Activated naive CD4-positive, alpha-beta T cell treated with anti-CD3 and anti-CD28 coated beads, Interleukin-2, amount 10 ng/mL, durations not matched to agents 7 days and 5 days (primary cell): ENCODE data around the gene MMP27.

Experiments used
- CTCF ChIA-PET: fragments of 350-600 bp; sonication (Branson Sonifier 250); formaldehyde crosslinking; loops from one replicate; lab custom pipeline; 2021; ENCODE audit warnings: antibody characterized with exemption; lab: Charles Lee
- DNase-seq: peaks from one replicate; pipeline ENCODE4 v3.0.0-alpha.2; 2020
- H3K27ac Mint-ChIP-seq: one replicate; pipeline ENCODE4 v1.8.0; 2021; ENCODE audit warnings: mild to moderate bottlenecking, moderate library complexity, mixed read lengths
- H3K27me3 Mint-ChIP-seq: one replicate; pipeline ENCODE4 v1.8.0; 2021; ENCODE audit warnings: mild to moderate bottlenecking, mixed read lengths
- H3K36me3 Mint-ChIP-seq: one replicate; pipeline ENCODE4 v1.8.0; 2021; ENCODE audit warnings: mixed read lengths
- H3K4me1 Mint-ChIP-seq: one replicate; pipeline ENCODE4 v1.8.0; 2021; ENCODE audit warnings: mixed read lengths
- H3K4me3 Mint-ChIP-seq: one replicate; pipeline ENCODE4 v1.8.0; 2021; ENCODE audit warnings: mild to moderate bottlenecking, moderate library complexity, mixed read lengths
- H3K9me3 Mint-ChIP-seq: one replicate; pipeline ENCODE4 v1.8.0; 2021; ENCODE audit warnings: mixed read lengths

Gene MMP27

GRCh38 chr11:102676084-102676483 is 29.5 kb downstream of the MMP27 start:
- Mint-ChIP-seq H3K9me3 (no peaks in the 10 kb centered on the region), H3K36me3 (no peaks in the 10 kb centered on the region), H3K27me3 (peaks cover 12% of the 10 kb centered on the region), H3K27ac (no peak overlapping the region), H3K4me3 (no peak overlapping the region), H3K4me1 (no peaks in the 10 kb centered on the region)
- CTCF ChIA-PET = interaction anchor here (4.3 kb wide), 1 partner anchor 10 kb away, joined by 25 read pairs; no protein-coding TSS in a partner anchor
- DNase-seq = no peak

DNA sequence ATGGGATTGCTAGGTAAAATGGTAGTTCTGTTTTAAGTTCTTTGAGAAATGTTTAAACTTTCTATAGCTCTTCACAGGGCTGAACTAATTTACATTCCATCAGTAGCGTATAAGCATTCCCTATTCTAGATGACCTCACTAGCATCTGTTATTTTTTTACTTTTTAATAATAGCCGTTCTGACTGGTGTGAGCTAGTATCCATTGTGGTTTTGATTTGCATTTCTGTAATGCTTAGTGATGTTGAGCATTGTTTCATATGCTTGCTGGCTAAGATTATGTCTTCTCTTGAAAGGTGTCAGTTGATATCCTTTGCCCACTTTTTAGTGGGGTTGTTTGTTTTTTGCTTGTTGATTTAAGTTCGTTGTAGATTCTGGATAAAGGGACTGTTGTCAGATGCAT is 35.9 kb downstream of the MMP27 start:
- no peaks in the 10 kb centered on the region for H3K4me1 Mint-ChIP-seq
- H3K9me3 Mint-ChIP-seq = no peaks in the 10 kb centered on the region
- no peak for DNase-seq
- H3K27me3 Mint-ChIP-seq = peaks cover 4% of the 10 kb centered on the region
- H3K36me3 Mint-ChIP-seq = no peaks in the 10 kb centered on the region
- no peak overlapping the region for H3K4me3 Mint-ChIP-seq
- CTCF ChIA-PET = interaction anchor here (0.6 kb wide), 1 partner anchor 328 kb away, joined by 3 read pairs; no protein-coding TSS in a partner anchor
- no peak overlapping the region for H3K27ac Mint-ChIP-seq

DNA sequence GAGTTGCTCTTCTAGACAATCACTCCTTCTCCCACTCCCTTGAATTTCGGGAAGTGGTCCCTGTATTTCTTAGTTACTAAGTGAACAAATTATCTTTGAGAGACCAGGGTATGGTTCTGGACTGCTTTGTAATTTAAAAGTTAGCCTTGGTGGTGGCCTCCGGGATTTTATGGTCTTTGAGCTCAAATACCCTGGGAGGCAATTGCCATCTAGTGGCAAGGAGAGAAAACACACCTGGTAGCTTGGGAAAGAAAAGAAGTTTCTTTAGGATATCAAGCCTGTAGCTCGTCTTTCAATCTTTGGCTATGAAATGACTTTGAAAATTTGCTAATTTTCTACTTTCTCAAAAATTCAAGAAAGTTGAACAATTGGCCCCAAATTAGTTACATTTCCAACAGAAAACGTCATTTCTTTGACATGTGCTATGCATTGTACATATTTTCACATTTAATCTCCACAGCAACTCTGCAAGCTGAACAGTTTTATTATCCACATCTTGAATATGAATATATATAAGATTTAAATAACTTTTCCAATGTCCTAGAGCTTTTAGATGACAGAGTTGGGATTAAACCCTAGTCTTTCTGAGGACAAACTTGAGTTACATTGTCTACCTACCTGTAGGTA is 39.1 kb downstream of the MMP27 start:
- no peaks in the 10 kb centered on the region for H3K4me1 Mint-ChIP-seq
- H3K9me3 Mint-ChIP-seq = no peaks in the 10 kb centered on the region
- peak; percentile 33 for DNase-seq
- CTCF ChIA-PET = interaction anchor here (0.6 to 3.7 kb wide), 38 partner anchors 8 to 805 kb away, joined by 3 to 44 read pairs (median 3); partner anchors contain the start of gene MMP20
- H3K36me3 Mint-ChIP-seq = no peaks in the 10 kb centered on the region
- peaks cover 4% of the 10 kb centered on the region for H3K27me3 Mint-ChIP-seq
- H3K4me3 Mint-ChIP-seq = no peak overlapping the region
- H3K27ac Mint-ChIP-seq = no peak overlapping the region

DNA sequence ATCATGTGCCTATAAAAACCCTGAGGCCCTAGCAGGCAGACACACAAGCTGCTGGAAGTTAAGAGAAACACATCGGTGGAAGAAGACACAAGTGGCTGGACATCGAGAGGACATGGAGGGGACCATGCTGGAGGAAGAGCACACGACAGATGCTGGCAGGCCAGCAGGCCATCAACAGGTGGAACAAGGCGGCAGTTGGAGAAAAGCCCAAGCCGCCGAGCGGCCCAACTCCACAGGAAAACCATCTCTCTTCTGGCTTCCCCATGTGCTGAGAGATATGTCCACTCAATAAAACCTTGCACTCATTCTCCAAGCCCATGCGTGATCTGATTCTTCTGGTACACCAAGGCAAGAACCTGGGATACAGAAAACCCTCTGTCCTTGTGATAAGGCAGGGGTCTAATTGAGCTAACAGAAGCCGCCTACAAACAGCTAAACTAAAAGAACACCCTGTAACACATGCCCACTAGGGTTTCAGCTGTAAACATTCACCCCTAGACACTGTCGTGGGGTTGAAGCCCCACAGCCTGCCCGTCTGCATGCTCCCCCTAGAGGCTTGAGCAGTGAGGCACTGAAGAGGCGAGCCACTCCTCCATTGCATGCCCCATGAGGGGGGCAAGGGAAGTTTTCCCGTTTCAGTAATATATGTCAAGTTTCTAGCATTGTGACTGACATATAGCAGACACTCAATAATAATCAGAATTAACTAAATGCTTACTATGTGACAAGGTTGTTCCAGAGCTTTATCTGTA is 41.4 kb downstream of the MMP27 start:
- Mint-ChIP-seq H3K4me3 (no peak overlapping the region), H3K4me1 (no peaks in the 10 kb centered on the region), H3K36me3 (no peaks in the 10 kb centered on the region), H3K27ac (no peak overlapping the region), H3K27me3 (no peaks in the 10 kb centered on the region), H3K9me3 (no peaks in the 10 kb centered on the region)
- DNase-seq = peak; percentile 32
- CTCF ChIA-PET = interaction anchor here (0.9 to 3.7 kb wide), 5 partner anchors 13 to 322 kb away, joined by 3 to 44 read pairs (median 4); no protein-coding TSS in a partner anchor

- Mint-ChIP-seq H3K9me3 (no peaks in the 10 kb centered on the region), H3K36me3 (no peaks in the 10 kb centered on the region), H3K27me3 (no peaks in the 10 kb centered on the region), H3K4me1 (no peaks in the 10 kb centered on the region), H3K27ac (no peak overlapping the region), H3K4me3 (no peak overlapping the region)
- DNase-seq = no peak
- CTCF ChIA-PET = no interaction called here
Measured at GRCh38 chr11:102662607-102663006, 43.0 kb downstream of the MMP27 start.

DNA sequence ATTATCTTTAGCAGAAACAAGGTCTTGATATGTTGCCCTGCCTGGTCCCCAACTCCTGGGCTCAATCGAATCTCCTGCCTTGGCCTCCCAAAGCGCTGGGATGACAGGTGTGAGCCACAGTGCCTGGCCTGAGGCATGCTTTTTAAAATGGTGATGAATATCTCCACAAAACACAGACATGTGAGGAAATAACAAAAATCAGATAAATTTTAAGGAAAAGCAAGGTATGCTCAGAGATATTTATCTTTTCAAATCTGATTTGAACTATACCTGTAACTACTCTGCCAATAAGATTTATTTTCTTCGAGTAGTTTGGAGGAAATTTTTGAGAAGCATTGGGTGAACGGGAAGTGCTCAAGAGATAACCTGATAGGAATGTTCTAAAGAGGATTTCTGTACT is 44.5 kb downstream of the MMP27 start:
- Mint-ChIP-seq H3K36me3 (no peaks in the 10 kb centered on the region), H3K4me1 (no peaks in the 10 kb centered on the region), H3K27me3 (peaks cover 5% of the 10 kb centered on the region), H3K9me3 (no peaks in the 10 kb centered on the region), H3K4me3 (no peak overlapping the region), H3K27ac (no peak overlapping the region)
- DNase-seq = no peak
- CTCF ChIA-PET = no interaction called here

DNA sequence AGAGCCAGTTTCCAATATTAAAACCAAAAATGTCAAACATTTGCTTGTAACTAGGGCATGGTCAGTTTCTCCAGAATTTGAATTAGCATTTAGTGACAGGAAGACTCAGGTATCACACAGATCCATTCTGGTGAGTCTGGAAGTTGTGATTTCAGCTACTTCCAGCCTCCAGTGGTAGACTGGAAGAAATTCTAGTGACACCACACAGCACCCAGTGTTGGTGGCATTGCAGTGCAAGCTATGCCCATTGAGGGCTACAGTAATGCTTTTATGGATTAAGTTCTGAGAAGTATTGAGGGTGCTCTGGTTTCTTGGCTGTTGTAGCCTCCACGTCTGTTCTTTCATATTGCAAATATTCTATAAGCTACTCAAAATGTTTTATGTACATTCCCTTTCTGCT is 49.0 kb downstream of the MMP27 start:
- CTCF ChIA-PET = interaction anchor here (0.6 kb wide), 1 partner anchor 325 kb away, joined by 3 read pairs; no protein-coding TSS in a partner anchor
- DNase-seq = no peak
- Mint-ChIP-seq H3K36me3 (no peaks in the 10 kb centered on the region), H3K4me3 (no peak overlapping the region), H3K27ac (no peak overlapping the region), H3K27me3 (peaks cover 13% of the 10 kb centered on the region), H3K4me1 (no peaks in the 10 kb centered on the region), H3K9me3 (peaks cover 5% of the 10 kb centered on the region)

DNA sequence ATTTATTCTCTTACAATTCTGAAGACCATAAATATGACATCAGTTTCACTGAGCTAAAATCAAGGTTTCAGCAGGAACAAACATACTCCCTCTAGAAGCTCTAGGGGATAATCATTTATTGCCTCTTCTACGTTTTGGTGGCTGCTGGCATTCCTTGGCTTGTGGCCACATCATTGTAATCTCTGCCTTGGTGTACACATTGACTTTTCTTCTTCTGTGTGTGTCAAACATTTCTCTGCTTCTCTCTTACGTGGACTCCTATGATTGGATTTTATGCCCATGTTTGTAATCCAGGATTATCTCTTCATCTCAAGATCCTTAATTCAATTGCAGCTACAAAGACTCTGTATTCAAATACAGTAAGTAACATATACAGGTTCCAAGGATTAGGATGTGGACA is 50.0 kb downstream of the MMP27 start:
- no peak overlapping the region for H3K4me3 Mint-ChIP-seq
- H3K27me3 Mint-ChIP-seq = peaks cover 13% of the 10 kb centered on the region
- H3K36me3 Mint-ChIP-seq = no peaks in the 10 kb centered on the region
- CTCF ChIA-PET = interaction anchor here (3.4 kb wide), 1 partner anchor 11 kb away, joined by 16 read pairs; no protein-coding TSS in a partner anchor
- DNase-seq = no peak
- no peaks in the 10 kb centered on the region for H3K4me1 Mint-ChIP-seq
- peaks cover 5% of the 10 kb centered on the region for H3K9me3 Mint-ChIP-seq
- no peak overlapping the region for H3K27ac Mint-ChIP-seq

DNA sequence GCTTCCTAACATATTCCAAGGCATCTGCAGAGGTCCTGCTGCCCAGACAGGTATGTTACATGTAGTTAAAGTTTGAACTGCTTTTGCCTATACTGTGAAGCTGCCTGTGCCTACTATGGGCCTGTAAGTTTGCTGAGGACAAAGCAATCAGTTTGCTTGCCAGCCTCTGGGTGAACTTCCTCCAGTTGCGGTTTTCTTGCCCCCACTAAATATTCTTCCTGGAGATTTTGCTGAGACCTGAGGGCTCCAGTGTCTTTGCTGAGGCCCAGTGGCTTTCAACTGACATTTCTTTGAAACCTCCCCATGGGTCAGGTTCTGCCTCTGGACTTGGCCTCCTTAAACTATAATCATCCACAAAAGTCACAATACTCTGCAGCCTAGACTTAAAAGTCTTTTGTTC is 50.8 kb downstream of the MMP27 start:
- Mint-ChIP-seq H3K36me3 (no peaks in the 10 kb centered on the region), H3K9me3 (peaks cover 5% of the 10 kb centered on the region), H3K27me3 (peaks cover 13% of the 10 kb centered on the region), H3K4me1 (no peaks in the 10 kb centered on the region), H3K4me3 (no peak overlapping the region), H3K27ac (no peak overlapping the region)
- CTCF ChIA-PET = interaction anchor here (3.4 kb wide), 1 partner anchor 12 kb away, joined by 16 read pairs; no protein-coding TSS in a partner anchor
- DNase-seq = no peak

DNA sequence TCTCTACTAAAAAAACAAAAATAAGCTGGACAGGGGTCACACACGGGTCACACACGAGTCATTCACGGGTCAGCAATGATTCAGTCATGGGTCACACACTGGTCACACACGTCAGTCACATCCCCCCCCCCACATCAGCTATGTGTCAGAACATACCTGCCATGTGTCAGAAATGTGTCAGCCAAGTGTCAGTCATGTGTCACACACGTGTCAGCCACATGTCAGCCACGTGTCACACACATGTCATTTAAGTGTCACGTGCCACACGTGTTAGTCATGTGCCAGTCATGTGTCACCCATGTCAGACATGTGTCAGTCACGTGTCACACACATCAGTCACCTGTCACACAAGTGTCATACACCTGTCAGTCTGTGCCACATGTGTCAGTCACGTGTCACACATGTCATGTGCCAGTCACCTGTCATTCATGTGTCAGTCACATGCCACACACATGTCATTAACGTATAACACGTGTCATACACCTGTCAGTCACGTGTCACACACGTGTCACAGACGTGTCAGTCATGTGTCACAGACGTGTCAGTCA is 51.8 kb downstream of the MMP27 start:
- CTCF ChIA-PET = interaction anchor here (1.1 to 3.4 kb wide), 2 partner anchors 13 to 41 kb away, joined by 3 to 16 read pairs; no protein-coding TSS in a partner anchor
- no peaks in the 10 kb centered on the region for H3K36me3 Mint-ChIP-seq
- peaks cover 5% of the 10 kb centered on the region for H3K9me3 Mint-ChIP-seq
- H3K4me1 Mint-ChIP-seq = no peaks in the 10 kb centered on the region
- DNase-seq = no peak
- H3K27ac Mint-ChIP-seq = no peak overlapping the region
- peaks cover 13% of the 10 kb centered on the region for H3K27me3 Mint-ChIP-seq
- no peak overlapping the region for H3K4me3 Mint-ChIP-seq

DNA sequence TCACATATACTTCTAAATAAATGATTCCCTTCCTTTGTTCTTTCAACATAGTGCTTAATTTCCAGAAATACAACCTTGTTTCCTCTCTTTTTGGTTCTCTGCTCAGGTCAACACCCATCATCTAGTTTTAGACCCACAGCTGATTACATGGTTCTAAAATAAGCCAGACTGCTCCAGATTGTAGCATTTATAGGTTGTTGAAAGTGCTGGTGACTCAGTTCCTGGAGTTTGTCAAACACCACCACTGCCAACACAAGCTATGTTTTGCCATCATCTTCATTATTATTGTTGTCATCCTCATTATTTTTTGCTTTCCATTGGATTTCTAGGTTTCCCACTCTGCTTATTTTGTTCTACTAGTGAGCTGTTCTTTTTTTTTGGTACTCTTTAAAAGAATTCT is 58.1 kb downstream of the MMP27 start:
- no peak for DNase-seq
- no peaks in the 10 kb centered on the region for H3K9me3 Mint-ChIP-seq
- no peak overlapping the region for H3K4me3 Mint-ChIP-seq
- CTCF ChIA-PET = no interaction called here
- no peak overlapping the region for H3K27ac Mint-ChIP-seq
- H3K4me1 Mint-ChIP-seq = no peaks in the 10 kb centered on the region
- no peaks in the 10 kb centered on the region for H3K36me3 Mint-ChIP-seq
- H3K27me3 Mint-ChIP-seq = peaks cover 3% of the 10 kb centered on the region

DNA sequence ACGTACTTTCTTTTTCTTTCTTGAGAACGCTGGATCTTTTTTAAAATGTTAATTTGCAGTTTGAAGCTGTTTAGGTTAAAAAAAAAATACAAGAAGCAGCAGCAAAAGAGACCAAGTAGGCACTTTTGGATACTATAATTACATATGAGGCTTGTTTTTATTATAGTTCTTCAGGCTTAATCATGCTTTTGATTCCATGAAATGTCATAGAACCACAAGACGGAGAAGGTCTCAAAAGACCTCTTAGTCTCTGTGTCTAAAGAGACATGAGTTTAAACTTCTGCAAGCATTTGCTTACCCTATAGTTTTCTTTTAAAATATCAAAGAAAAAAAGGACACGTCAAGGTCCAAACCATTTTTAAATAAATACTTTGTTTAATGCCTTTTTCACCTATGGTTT is 61.6 kb downstream of the MMP27 start:
- no peaks in the 10 kb centered on the region for H3K9me3 Mint-ChIP-seq
- no peaks in the 10 kb centered on the region for H3K4me1 Mint-ChIP-seq
- no peak overlapping the region for H3K4me3 Mint-ChIP-seq
- H3K36me3 Mint-ChIP-seq = no peaks in the 10 kb centered on the region
- H3K27ac Mint-ChIP-seq = no peak overlapping the region
- no peak for DNase-seq
- H3K27me3 Mint-ChIP-seq = peaks cover 13% of the 10 kb centered on the region
- CTCF ChIA-PET = no interaction called here
